Uterus (tissue), 4 donors: ENCODE results near the gene SUDS3. TPM values are rescaled to one million over a fixed set of nuclear protein-coding genes. Genes with fewer than 3 reads are reported as not detected.

Source experiments
- DNase-seq, 2 donors: peaks; one replicate each; pipeline ENCODE4 v3.0.0-alpha.2; 2019 to 2020
- H3K27ac ChIP-seq, 2 donors: fragments of 200-600 bp; sonication (generic); 1 replicate in 1 of 2; 2 replicates in 1 of 2; pipeline ENCODE4 v1.5.1; 2016 to 2018
- H3K27me3 ChIP-seq, 2 donors: fragments of 200-600 bp; sonication (generic); one replicate each; pipeline ENCODE4 v1.5.1; 2018 to 2019; ENCODE audit warnings: control low read depth in 1 of 2
- H3K36me3 ChIP-seq, 2 donors: fragments of 200-600 bp; sonication (generic); one replicate each; pipeline ENCODE4 v1.5.1; 2019; ENCODE audit warnings: control low read depth in 1 of 2
- H3K4me1 ChIP-seq, 2 donors: fragments of 200-600 bp; sonication (generic); one replicate each; pipeline ENCODE4 v1.5.1; 2018 to 2019; ENCODE audit warnings: control low read depth in 1 of 2
- H3K4me3 ChIP-seq, 2 donors: fragments of 200-600 bp; sonication (generic); 1 replicate in 1 of 2; 2 replicates in 1 of 2; pipeline ENCODE4 v1.5.1; 2018 to 2019; ENCODE audit warnings: mild to moderate bottlenecking in 1 of 2
- H3K9me3 ChIP-seq, 2 donors: fragments of 200-600 bp; sonication (generic); one replicate each; pipeline ENCODE4 v1.5.1; 2019; ENCODE audit warnings: control low read depth in 1 of 2
- POLR2A ChIP-seq, 2 donors: fragments of 450-650 bp; IDR thresholded peaks; one replicate each; pipeline ENCODE4 v1.6.1; 2016; ENCODE audit warnings: antibody characterized with exemption in 2 of 2, mild to moderate bottlenecking in 1 of 2, moderate library complexity in 1 of 2
- intact Hi-C: fragments of 100-400 bp; cut with DNase I; formaldehyde crosslinking; loops from one replicate; pipeline ENCODE4 v1.15.1; 2023; ENCODE audit warnings: low total_unique reads
- total RNA-seq, 4 donors: library from RNA; depleted of rRNA in 3 of 4; stranded (reverse); fragments of >200 nt in 3 of 4; gene quantifications; one replicate each; pipeline versions ENCODE4 v1.1.0 to v1.2.4, GENCODE V29; 2014 to 2023
- TF ChIP-seq, protein P1 (sequence below), 4 experiments: fragments of 200-600 bp in 2 of 4; fragments of 450-650 bp in 2 of 4; sonication (generic) in 2 of 4; IDR thresholded peaks; one replicate each; pipeline ENCODE4 v1.5.1; 2016 to 2019; ENCODE audit warnings: antibody characterized with exemption in 4 of 4, mild to moderate bottlenecking in 2 of 4, moderate library complexity in 1 of 4
- donor health status: DM: yes; HTN: yes; CAD: no.

Gene SUDS3
- total RNA-seq, 4 donors from 2014 or later: 22.4 to 74.3 (median 30.7) TPM

DNA sequence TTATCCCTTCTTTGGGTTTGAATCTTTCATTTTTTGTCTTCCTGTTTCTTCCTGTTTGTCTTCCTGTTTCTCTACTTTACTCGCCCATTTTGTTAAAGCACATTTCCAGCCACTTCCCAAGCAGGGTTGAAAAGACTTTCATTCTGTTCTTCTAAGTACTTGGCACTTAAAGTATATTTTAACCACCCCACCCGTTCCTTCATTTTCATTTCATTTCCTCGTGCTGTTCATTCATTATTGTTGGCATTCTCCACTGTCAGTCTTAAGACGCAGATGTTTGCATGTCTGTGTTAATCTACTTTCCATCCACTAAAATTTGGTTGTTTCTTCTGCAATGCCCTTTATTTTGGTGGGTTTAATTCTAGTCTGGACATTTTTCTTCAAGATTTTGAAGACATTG, 49.0 kb downstream of the SUDS3 start:
- Histone ChIP-seq H3K9me3 (no peaks in the 10 kb centered on the region), H3K4me3 (no peak overlapping the region), H3K27ac (no peak overlapping the region), H3K27me3 (no peaks in the 10 kb centered on the region), H3K36me3 (no peaks in the 10 kb centered on the region), H3K4me1 (no peaks in the 10 kb centered on the region)
- DNase-seq: no peak
- TF ChIP-seq, protein P1, sequence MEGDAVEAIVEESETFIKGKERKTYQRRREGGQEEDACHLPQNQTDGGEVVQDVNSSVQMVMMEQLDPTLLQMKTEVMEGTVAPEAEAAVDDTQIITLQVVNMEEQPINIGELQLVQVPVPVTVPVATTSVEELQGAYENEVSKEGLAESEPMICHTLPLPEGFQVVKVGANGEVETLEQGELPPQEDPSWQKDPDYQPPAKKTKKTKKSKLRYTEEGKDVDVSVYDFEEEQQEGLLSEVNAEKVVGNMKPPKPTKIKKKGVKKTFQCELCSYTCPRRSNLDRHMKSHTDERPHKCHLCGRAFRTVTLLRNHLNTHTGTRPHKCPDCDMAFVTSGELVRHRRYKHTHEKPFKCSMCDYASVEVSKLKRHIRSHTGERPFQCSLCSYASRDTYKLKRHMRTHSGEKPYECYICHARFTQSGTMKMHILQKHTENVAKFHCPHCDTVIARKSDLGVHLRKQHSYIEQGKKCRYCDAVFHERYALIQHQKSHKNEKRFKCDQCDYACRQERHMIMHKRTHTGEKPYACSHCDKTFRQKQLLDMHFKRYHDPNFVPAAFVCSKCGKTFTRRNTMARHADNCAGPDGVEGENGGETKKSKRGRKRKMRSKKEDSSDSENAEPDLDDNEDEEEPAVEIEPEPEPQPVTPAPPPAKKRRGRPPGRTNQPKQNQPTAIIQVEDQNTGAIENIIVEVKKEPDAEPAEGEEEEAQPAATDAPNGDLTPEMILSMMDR (IDR thresholded peaks at IDR 0.05): no peak
- TF ChIP-seq POLR2A (IDR thresholded peaks at IDR 0.05): no peak
- intact Hi-C loops: no loop called here

DNA sequence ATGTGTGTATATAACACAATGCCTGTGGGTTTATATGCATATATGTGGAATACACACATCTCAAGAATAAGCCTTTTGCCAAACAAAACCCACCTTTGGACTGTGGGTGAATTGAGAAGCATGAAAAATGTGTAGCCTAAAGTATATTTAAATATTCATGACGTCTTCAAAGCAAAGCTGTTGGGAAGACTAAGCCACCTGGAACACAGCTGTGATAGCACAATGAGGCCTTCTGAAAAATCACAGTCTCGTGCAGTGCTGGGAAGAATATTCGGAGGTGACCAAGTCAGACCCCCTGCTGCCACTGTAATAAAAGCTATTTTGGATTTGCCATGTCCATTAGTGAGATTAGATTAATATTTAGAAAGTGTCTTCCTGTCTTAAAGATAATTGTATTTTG, 51.5 kb downstream of the SUDS3 start:
- intact Hi-C loops: no loop called here
- H3K36me3 ChIP-seq: no peaks in the 10 kb centered on the region
- no peak for DNase-seq
- H3K27ac ChIP-seq: no peak overlapping the region
- H3K9me3 ChIP-seq: no peaks in the 10 kb centered on the region
- H3K27me3 ChIP-seq: no peaks in the 10 kb centered on the region
- no peak overlapping the region for H3K4me3 ChIP-seq
- TF ChIP-seq POLR2A (IDR thresholded peaks at IDR 0.05): no peak
- TF ChIP-seq, protein P1 (IDR thresholded peaks at IDR 0.05): no peak
- no peaks in the 10 kb centered on the region for H3K4me1 ChIP-seq

DNA sequence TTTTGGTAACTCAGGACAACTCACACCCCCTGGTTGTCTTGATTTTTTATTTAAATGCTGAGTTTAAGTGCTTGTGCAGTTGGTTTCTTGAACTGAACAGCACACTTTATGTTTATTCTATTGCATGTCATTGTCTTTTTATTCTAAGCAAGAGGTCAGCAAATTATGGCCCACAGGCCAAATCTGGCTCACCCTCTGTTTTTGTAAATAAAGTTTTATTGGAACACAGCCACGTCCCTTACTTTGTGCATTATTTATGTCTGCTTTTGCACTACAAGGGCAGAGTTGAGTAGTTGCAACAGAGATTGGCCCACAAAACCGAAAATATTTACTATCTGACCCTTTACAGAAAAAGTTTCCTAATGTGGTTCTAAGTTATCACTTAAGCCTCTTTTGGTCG, 52.3 kb downstream of the SUDS3 start:
- intact Hi-C loops: no loop called here
- no peaks in the 10 kb centered on the region for H3K36me3 ChIP-seq
- no peak overlapping the region for H3K4me3 ChIP-seq
- TF ChIP-seq, protein P1 (IDR thresholded peaks at IDR 0.05): no peak
- TF ChIP-seq POLR2A (IDR thresholded peaks at IDR 0.05): no peak
- H3K9me3 ChIP-seq: no peaks in the 10 kb centered on the region
- no peak for DNase-seq
- H3K27ac ChIP-seq: no peak overlapping the region
- H3K27me3 ChIP-seq: no peaks in the 10 kb centered on the region
- H3K4me1 ChIP-seq: no peaks in the 10 kb centered on the region

DNA sequence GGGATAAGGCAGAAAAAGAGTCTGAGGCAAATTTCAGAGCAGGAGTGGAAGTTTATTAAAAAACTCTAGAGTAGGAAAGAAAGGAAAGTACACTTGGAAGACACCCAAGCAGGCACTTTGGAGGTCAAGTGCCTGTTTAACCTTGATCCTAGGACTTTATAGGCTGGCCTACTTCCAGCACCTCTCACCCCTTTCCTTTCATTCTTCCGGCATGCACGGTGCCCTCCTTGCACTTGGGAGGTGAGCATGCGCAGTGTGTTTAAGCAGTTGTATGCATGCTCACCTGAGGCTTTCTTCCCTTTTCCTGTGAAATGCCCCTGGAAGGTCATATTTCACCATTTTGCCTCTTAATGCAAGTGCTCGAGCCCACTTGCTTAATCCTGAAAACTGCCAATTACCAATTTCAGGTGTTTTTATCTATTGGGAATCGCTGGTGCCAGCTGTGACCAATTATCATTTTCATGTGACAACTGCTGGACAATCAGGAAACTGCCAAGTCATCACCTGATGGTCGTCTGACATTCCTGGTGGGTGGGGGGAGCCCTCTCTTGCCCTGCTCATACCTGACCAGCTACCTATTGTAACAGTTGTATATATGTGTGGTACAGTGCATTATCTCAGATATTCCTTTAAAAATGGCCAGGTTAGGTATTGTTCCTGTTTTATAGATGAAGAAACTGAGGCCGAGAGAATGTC, 53.5 kb downstream of the SUDS3 start:
- no peaks in the 10 kb centered on the region for H3K4me1 ChIP-seq
- H3K36me3 ChIP-seq: no peaks in the 10 kb centered on the region
- no peak overlapping the region for H3K4me3 ChIP-seq
- DNase-seq: no peak
- no peaks in the 10 kb centered on the region for H3K27me3 ChIP-seq
- no peak overlapping the region for H3K27ac ChIP-seq
- no peaks in the 10 kb centered on the region for H3K9me3 ChIP-seq
- TF ChIP-seq, protein P1 (IDR thresholded peaks at IDR 0.05): no peak
- no peak for TF ChIP-seq POLR2A (IDR thresholded peaks at IDR 0.05)
- intact Hi-C loops: no loop called here

DNA sequence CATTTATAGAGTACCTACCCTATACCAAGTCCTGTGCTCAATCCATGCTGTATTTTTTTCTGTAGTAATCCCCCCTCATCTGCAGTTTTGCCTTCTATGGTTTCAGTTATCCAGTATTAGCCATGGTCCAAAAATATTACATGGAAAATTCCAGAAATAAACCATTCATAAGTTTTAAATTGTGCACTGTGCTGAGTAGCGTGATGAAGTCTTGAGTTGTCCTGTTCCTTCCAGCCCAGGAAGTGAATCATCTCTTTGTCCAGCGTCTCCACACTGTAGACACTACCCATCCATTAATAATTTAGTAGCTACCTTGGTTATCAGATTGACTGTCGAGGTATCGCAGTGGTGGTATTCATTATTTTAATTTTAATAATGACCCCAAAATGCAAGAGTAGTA, 54.2 kb downstream of the SUDS3 start:
- Histone ChIP-seq H3K36me3 (no peaks in the 10 kb centered on the region), H3K4me3 (no peak overlapping the region), H3K27ac (no peak overlapping the region), H3K27me3 (no peaks in the 10 kb centered on the region), H3K4me1 (no peaks in the 10 kb centered on the region), H3K9me3 (no peaks in the 10 kb centered on the region)
- intact Hi-C loops: no loop called here
- no peak for DNase-seq
- no peak for TF ChIP-seq POLR2A (IDR thresholded peaks at IDR 0.05)
- TF ChIP-seq, protein P1 (IDR thresholded peaks at IDR 0.05): no peak
